Stomach (tissue), 9 donors: ENCODE measurements around the gene EXOC3L2. TPM values are rescaled to one million over a fixed set of nuclear protein-coding genes. Genes with fewer than 3 reads are reported as not detected.

ENCODE experiments used
- DNase-seq, 2 donors: peaks; one replicate each; pipeline versions ENCODE4 v3.0.0 to v3.0.0-alpha.2; 2013 to 2019
- H3K27ac ChIP-seq, 5 donors: fragments of 200-600 bp in 4 of 5; sonication (generic) in 4 of 5; one replicate each; pipeline ENCODE4 v1.5.1; 2013 to 2019; ENCODE audit warnings: mild to moderate bottlenecking in 1 of 5, moderate library complexity in 1 of 5
- H3K27me3 ChIP-seq, 3 donors: fragments of 200-600 bp; sonication (generic); one replicate each; pipeline ENCODE4 v1.5.1; 2017 to 2019; ENCODE audit warnings: mixed run types in 1 of 3
- H3K36me3 ChIP-seq, 4 donors: fragments of 200-600 bp; sonication (generic); 1 replicate in 3 of 4; 2 replicates in 1 of 4; pipeline ENCODE4 v1.5.1; 2016 to 2019
- H3K4me1 ChIP-seq, 4 donors: fragments of 200-600 bp; sonication (generic); one replicate each; pipeline ENCODE4 v1.5.1; 2016 to 2019
- H3K4me3 ChIP-seq, 4 donors: fragments of 200-600 bp; sonication (generic) in 3 of 4; one replicate each; pipeline ENCODE4 v1.5.1; 2016 to 2019; ENCODE audit warnings: mild to moderate bottlenecking in 1 of 4
- H3K9me3 ChIP-seq, 4 donors: fragments of 200-600 bp; sonication (generic); one replicate each; pipeline ENCODE4 v1.5.1; 2016 to 2019
- EP300 ChIP-seq: sonication (generic); formaldehyde crosslinking; IDR thresholded peaks from one replicate; pipeline ENCODE4 v1.6.1; 2017; ENCODE audit warnings: antibody characterized with exemption
- POLR2A ChIP-seq, 4 donors: fragments of 450-650 bp; IDR thresholded peaks; one replicate each; pipeline ENCODE4 v1.6.1; 2016; ENCODE audit warnings: antibody characterized with exemption in 4 of 4, control low read depth in 2 of 4, mild to moderate bottlenecking in 1 of 4, moderate library complexity in 1 of 4
- POLR2AphosphoS5 ChIP-seq, 3 donors: sonication (generic); formaldehyde crosslinking; IDR thresholded peaks; one replicate each; pipeline ENCODE4 v1.6.1; 2016; ENCODE audit warnings: antibody characterized with exemption in 3 of 3
- WGBS, 5 donors: extraction: QIAGEN DNeasy Blood & Tissue Kit in 3 of 5; methylation state at CpG; one replicate each; pipeline versions ENCODE4 v1.1.5 to v1.1.7; 2013 to 2018; 5-methylcytosine and 5-hydroxymethylcytosine counted together
- intact Hi-C: fragments of 100-400 bp; cut with DNase I; formaldehyde crosslinking; loops from one replicate; pipeline ENCODE4 v1.15.1; 2023; ENCODE audit warnings: low total_unique reads
- polyA plus RNA-seq, 3 donors: library from polyadenylated mRNA; stranded (reverse); fragments of 200-250 nt; gene quantifications; one replicate each; pipeline ENCODE4 v1.2.3, GENCODE V29; 2013
- total RNA-seq, 5 donors: library from RNA; depleted of rRNA; stranded (reverse); fragments of >200 nt; gene quantifications; one replicate each; pipeline versions ENCODE4 v1.1.0 to v1.2.3, GENCODE V29; 2014 to 2016
- TF ChIP-seq, protein P1 (sequence below), 7 experiments: fragments of 450-650 bp in 4 of 7; fragments of 200-600 bp in 3 of 7; sonication (generic) in 3 of 7; IDR thresholded peaks; one replicate each; pipeline ENCODE4 v1.5.1; 2016 to 2019; ENCODE audit warnings: antibody characterized with exemption in 7 of 7, control low read depth in 2 of 7, mild to moderate bottlenecking in 1 of 7
- donor health status: healthy with polysubstance abuse.
- donor health status: Bipolar disorder and iron deficiency.
- donor health status: healthy.

The EXOC3L2 gene
- total and polyA plus RNA-seq, 8 donors = 0.72 to 20.6 (median 1.3) TPM; not detected in 1

DNA sequence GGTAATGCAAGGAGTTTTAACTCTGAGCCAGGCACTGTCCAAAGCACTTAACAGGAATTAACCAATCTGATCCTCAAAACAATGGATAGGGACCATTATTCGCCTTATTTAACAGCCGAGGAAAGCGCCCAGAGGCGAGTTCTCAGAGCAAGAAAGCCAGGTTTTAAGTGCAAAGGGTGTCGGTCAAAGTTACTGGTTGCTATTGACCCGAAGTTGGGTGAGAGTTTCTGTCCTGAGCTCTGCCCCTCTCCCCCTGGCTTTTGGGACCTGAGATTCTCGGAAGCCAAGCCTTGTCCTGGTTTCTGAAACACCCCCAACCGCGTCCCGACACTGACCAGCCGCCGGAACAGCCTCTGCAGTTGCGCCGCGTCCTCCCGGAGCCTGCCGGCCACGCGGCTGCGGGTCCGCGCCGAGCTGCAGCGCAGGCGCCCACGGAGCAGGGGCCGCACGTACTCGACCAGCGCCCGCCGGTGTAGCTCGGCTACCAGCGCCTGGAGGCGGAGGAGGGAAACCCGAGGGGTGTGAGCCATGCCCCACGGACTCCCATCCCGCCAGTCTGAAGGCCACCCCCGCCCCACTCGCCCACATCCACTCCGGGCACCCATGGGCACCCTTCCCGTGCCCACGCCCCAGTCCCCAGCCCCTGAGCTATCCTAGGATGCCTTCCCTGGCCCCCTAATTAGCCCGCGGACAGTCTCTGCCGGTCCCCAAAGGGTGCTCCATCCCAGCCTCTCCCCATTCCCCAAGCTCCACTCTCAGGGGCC is 27.8 kb downstream of the EXOC3L2 start:
- peaks cover 0 to 82% (median 12%) of the 10 kb centered on the region in 3 donors for H3K27me3 ChIP-seq
- intact Hi-C loops = no loop called here
- 23 to 40% (median 28%) methylated on average over 21 to 46 of the region's 46 CpGs for WGBS, 5 donors
- DNase-seq = peak in 1 of 2 donors; percentile 48
- no peak for TF ChIP-seq POLR2A (IDR thresholded peaks at IDR 0.05)
- TF ChIP-seq, protein P1, sequence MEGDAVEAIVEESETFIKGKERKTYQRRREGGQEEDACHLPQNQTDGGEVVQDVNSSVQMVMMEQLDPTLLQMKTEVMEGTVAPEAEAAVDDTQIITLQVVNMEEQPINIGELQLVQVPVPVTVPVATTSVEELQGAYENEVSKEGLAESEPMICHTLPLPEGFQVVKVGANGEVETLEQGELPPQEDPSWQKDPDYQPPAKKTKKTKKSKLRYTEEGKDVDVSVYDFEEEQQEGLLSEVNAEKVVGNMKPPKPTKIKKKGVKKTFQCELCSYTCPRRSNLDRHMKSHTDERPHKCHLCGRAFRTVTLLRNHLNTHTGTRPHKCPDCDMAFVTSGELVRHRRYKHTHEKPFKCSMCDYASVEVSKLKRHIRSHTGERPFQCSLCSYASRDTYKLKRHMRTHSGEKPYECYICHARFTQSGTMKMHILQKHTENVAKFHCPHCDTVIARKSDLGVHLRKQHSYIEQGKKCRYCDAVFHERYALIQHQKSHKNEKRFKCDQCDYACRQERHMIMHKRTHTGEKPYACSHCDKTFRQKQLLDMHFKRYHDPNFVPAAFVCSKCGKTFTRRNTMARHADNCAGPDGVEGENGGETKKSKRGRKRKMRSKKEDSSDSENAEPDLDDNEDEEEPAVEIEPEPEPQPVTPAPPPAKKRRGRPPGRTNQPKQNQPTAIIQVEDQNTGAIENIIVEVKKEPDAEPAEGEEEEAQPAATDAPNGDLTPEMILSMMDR (IDR thresholded peaks at IDR 0.05) = no peak
- no peak for TF ChIP-seq EP300
- H3K4me1 ChIP-seq = peaks cover 0 to 25% (median 17%) of the 10 kb centered on the region in 4 donors
- H3K27ac ChIP-seq = no peak overlapping the region
- no peak overlapping the region for H3K4me3 ChIP-seq
- H3K36me3 ChIP-seq = no peaks in the 10 kb centered on the region
- no peaks in the 10 kb centered on the region for H3K9me3 ChIP-seq

DNA sequence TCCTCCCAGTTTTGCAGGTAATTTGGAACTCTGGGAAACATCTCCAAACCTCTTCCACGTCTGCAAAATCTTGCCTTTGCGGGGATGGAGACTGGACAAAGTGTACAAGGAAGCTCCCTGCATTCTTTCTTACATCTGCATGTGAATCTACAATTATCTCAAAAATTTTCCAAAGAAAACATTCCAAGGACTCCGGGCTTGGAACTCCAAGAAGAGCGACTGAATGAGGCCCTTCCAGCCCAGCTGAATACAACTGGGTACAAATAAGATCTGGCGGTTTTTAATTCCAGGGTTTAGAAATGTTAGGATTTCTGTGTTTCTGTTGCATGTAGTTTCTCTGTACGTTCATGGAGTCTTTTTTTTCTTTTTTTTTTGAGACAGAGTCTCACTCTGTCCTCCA is 28.5 kb downstream of the EXOC3L2 start:
- TF ChIP-seq, protein P1 (IDR thresholded peaks at IDR 0.05) = no peak
- TF ChIP-seq EP300 (no peak), POLR2A (IDR thresholded peaks at IDR 0.05) (no peak), POLR2AphosphoS5 (IDR thresholded peaks at IDR 0.05) (no peak)
- no peaks in the 10 kb centered on the region for H3K36me3 ChIP-seq
- H3K27me3 ChIP-seq = peaks cover 0 to 81% (median 12%) of the 10 kb centered on the region in 3 donors
- WGBS, 5 donors = 63 to 77% (median 70%) methylated on average over 6 of the region's 6 CpGs
- no peaks in the 10 kb centered on the region for H3K9me3 ChIP-seq
- intact Hi-C loops = no loop called here
- no peak overlapping the region for H3K4me3 ChIP-seq
- no peak for DNase-seq
- H3K4me1 ChIP-seq = peaks cover 3 to 32% (median 24%) of the 10 kb centered on the region in 4 donors
- no peak overlapping the region for H3K27ac ChIP-seq

DNA sequence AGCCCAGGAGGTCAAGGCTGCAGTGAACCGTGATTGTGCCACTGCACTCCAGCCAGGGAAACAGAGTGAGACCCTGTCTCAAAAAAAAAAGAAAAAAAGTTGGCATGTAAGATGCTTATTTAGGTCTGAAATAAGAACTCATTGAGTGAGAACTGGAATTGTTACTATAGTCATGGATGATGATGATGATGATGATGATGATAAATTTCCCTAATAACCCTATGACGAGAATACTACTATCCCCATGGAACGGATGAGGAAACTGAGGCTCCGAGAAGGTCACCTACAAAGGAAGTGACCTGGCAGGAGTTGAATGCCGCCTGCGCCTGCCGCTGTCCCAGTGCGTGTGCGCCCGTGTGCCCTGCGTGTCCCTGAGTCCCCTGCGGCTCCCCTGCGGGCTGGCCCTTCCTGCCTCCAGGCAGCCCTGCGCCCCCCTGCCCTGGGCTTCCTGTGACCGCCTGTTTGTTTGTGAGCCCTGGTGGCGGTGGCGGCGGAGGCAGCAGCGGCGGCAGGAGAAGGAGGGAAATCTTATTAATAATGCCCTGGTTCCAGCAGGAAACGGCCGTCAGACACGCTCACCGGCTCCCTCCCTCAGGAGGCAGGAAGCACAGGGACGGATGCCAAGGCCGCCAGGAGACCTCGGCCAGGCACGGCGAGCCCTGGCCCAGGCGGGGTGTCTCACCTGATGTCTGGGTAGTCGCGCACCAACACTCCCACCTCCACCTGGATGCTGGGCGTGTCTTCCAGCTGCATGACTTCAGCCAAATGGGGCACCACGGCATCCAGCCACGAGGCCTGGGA is 29.6 kb downstream of the EXOC3L2 start:
- intact Hi-C loops = no loop called here
- peaks cover 0 to 73% (median 12%) of the 10 kb centered on the region in 3 donors for H3K27me3 ChIP-seq
- peak overlapping the region in 2 of 5 donors; percentile 15 to 72 for H3K27ac ChIP-seq

DNA sequence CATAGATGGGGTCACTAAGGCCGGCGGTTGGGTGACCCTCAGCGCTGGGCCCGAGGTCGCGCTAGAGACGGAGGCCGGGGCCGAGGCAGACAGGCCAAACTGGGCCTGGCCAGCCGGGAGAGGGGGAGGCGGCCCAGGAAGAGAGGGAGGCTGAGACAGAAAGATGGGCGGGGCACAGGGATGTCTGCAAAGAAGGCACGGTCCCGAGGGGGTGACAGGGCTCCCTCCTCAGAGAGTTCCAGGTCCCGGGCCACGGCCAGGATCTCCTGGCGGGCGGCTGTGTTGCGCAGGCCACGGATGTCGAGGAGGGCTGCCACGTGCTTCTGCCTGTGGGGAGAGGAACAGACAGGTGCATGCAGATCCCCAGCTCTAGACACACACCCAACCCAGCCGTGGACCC is 32.2 kb downstream of the EXOC3L2 start:
- Histone ChIP-seq H3K4me3 (no peak overlapping the region), H3K9me3 (no peaks in the 10 kb centered on the region), H3K27me3 (peaks cover 0 to 50% (median 12%) of the 10 kb centered on the region in 3 donors), H3K27ac (peak overlapping the region in 4 of 5 donors; percentile 10 to 66 (median 56)), H3K36me3 (no peaks in the 10 kb centered on the region), H3K4me1 (peaks cover 3 to 45% (median 30%) of the 10 kb centered on the region in 4 donors)
- WGBS, 5 donors = 65 to 83% (median 79%) methylated on average over 17 to 23 of the region's 23 CpGs
- TF ChIP-seq, protein P1 (IDR thresholded peaks at IDR 0.05) = no peak
- DNase-seq = no peak
- intact Hi-C loops = no loop called here

More for the DNA sequence above, 29.6 kb downstream of the EXOC3L2 start:
- DNase-seq = peak; percentile 72 to 77
- Histone ChIP-seq H3K4me3 (peak overlapping the region in 2 of 4 donors; percentile 4 to 19), H3K9me3 (no peaks in the 10 kb centered on the region), H3K4me1 (peaks cover 3 to 43% (median 29%) of the 10 kb centered on the region in 4 donors), H3K36me3 (no peaks in the 10 kb centered on the region)
- TF ChIP-seq, protein P1 (IDR thresholded peaks at IDR 0.05) = no peak
- TF ChIP-seq EP300 = no peak
- no peak for TF ChIP-seq POLR2A (IDR thresholded peaks at IDR 0.05)
- no peak for TF ChIP-seq POLR2AphosphoS5 (IDR thresholded peaks at IDR 0.05)
- WGBS, 5 donors = 9 to 16% (median 11%) methylated on average over 22 to 35 of the region's 35 CpGs
